NB4 (cell line): ENCODE data around the gene AHDC1.

Experiments
- DNase-seq: peaks from one replicate; pipeline ENCODE4 v3.0.0; 2010; ENCODE audit warnings: low read depth
- H3K4me3 ChIP-seq: one replicate; pipeline ENCODE4 v1.5.1; 2011; ENCODE audit warnings: mild to moderate bottlenecking, low read depth, low read length, moderate library complexity
- MAX ChIP-seq: IDR thresholded peaks from 2 replicates; pipeline ENCODE4 v1.6.1; 2011; ENCODE audit warnings: low read depth, low read length
- MYC ChIP-seq: IDR thresholded peaks from 2 replicates; pipeline ENCODE4 v1.6.1; 2011; ENCODE audit warnings: low read depth, low read length
- POLR2A ChIP-seq: IDR thresholded peaks from 2 replicates; pipeline ENCODE4 v1.6.1; 2011; ENCODE audit warnings: mild to moderate bottlenecking; ENCODE audit not compliant: insufficient read length; ENCODE audit errors: extremely low read depth
- TF ChIP-seq, protein P1 (sequence below): IDR thresholded peaks from one replicate; pipeline ENCODE4 v1.5.1; 2012; ENCODE audit warnings: low read depth, low read length

The AHDC1 gene

DNA sequence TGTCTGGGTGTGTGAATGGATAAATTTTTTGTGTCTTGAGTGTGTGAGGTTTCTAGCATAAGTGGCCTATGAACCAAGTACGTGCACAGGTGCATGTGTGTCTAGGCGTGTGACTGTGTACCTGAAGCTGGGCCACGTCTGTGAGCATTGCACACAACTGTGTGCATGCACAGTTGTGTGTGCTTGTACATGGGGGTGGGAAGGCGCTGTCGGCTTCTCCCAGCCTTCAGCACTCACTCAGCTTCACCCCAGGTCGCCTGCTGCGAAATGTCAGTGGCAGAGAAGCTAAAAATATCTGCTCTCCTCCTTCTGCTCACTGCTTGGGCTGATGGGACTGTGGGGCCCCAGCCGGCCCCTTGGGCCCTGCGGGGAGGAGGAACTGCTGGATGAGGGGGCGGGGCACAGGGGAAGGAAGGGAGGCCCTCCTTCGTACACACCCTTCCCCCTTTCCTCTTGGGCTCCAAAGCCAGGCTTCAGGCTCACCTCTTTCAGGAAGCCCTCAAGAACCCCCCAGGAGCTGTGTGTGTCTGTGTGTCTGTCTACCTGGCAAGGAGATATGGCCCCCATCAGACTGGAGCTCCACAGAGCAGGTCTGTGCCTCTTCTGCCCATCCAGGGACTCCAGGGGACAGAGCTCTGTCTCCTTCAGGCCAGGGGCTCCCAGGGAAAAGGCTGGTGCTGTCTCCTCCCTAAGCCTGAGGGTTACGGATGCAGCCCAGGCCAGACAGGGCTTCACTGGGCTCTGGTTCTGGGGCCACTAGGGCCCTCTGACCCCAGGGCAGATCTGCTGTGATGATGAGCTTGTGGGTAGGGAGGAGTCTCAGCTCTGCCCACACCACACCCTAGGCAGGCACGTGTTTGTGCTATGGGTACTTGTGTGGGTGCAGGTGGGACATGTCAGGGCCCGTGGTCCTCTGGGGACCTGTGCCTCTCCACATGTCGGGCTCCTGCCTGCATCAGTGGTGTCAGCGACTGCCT is 78.4 kb downstream of the AHDC1 start:
- TF ChIP-seq POLR2A (peak; percentile 57), MYC (peak; percentile 88), MAX (peak; percentile 95)
- TF ChIP-seq, protein P1, sequence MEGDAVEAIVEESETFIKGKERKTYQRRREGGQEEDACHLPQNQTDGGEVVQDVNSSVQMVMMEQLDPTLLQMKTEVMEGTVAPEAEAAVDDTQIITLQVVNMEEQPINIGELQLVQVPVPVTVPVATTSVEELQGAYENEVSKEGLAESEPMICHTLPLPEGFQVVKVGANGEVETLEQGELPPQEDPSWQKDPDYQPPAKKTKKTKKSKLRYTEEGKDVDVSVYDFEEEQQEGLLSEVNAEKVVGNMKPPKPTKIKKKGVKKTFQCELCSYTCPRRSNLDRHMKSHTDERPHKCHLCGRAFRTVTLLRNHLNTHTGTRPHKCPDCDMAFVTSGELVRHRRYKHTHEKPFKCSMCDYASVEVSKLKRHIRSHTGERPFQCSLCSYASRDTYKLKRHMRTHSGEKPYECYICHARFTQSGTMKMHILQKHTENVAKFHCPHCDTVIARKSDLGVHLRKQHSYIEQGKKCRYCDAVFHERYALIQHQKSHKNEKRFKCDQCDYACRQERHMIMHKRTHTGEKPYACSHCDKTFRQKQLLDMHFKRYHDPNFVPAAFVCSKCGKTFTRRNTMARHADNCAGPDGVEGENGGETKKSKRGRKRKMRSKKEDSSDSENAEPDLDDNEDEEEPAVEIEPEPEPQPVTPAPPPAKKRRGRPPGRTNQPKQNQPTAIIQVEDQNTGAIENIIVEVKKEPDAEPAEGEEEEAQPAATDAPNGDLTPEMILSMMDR = no peak
- peak overlapping the region; percentile 76 for H3K4me3 ChIP-seq
- DNase-seq = peak; percentile 97

GRCh38 chr1:27523337-27524020 is 80.5 kb downstream of the AHDC1 start:
- TF ChIP-seq MAX (no peak), POLR2A (no peak), MYC (no peak)
- TF ChIP-seq, protein P1 = no peak
- no peak overlapping the region for H3K4me3 ChIP-seq
- DNase-seq = no peak

DNA sequence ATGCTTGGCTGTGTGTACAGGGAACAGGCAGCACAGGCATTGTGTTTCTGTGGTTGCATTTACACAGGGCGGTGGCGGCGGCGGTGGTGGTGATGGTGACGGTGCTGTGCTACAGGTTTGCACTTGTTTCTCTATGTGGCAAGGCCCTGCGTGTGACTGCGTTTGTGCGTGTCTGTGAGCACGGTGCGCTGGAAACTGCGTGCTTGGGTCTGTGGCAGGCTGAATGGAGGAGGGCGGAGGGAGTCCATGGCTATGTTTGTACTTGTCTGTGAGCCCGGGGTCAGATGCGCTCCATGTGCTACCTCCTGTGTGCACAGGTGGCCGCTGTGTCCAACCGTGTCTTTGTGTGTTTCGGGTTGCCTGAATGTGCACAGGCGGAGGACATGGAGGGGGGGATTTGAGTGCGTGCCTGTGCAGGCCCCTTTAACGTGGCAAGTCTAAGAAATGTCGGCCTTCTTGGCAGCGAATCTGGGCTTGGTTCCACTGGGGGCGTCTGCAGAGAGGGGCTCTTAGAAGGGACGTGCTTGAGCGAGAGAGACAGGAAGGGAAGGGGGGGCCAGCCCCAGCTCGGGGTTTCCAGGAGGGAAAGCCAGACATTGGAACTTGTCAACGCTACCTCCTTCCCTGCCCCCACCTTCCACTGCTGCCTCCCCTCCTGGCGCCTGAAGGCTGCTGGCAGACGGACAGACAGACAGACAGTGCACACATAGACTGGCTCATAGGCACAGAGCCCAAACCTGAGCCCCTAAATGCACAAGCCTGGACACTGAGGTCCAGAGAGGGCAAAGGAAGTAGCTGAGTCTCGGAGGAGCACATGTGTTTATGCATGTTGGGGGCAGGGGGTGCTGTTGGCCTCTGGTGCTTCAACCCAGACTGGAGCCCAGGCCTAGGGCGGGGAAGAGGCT is 81.3 kb downstream of the AHDC1 start:
- no peak for TF ChIP-seq POLR2A
- peak; percentile 68; the same call in 1 of the 2 replicates for TF ChIP-seq MYC
- TF ChIP-seq MAX = peak; percentile 91
- TF ChIP-seq, protein P1 = peak; percentile 21
- DNase-seq = peak; percentile 81
- no peak overlapping the region for H3K4me3 ChIP-seq

DNA sequence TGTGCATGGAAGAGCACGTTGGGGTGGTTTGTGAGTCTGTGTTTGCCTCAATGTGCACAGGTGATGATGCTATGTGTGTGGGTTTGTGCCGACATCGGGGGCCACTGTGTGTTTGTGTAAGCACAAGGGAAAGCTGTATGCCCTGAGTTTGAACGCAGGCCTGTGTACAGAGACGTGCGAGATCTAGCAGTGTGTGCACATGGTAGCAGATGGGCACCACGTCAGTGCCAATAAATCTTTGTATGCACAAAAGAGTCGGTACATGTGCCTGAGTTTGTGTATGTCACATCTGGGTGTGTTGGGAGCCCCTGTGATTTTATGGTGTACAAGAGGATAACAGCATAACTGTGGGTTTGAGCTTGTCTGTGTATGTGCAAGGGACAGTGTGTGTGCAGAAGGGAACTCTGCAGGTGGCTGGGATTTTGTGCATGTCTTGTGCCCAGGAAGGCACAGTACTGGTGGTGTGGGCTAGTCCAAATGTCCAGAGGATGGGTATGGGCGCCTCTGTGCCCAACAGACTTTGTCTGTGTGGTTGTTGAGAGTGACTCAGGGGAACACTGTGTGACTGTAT is 82.0 kb downstream of the AHDC1 start:
- DNase-seq = no peak
- H3K4me3 ChIP-seq = no peak overlapping the region
- no peak for TF ChIP-seq POLR2A
- TF ChIP-seq, protein P1 = no peak
- TF ChIP-seq MAX = no peak
- no peak for TF ChIP-seq MYC

- H3K4me3 ChIP-seq = no peak overlapping the region
- TF ChIP-seq MAX (no peak), MYC (no peak), POLR2A (no peak)
- TF ChIP-seq, protein P1 = no peak
- no peak for DNase-seq
Observed at GRCh38 chr1:27521336-27521831, 82.6 kb downstream of the AHDC1 start.
